Cardiac fibroblast (primary cell): ENCODE data around the gene CLCF1.
"Not testable (repeated sequence)": the region's sequence is repeated elsewhere in the genome, so short reads cannot be mapped to it uniquely, and the experiment has no call there.

ENCODE experiments used
- DNase-seq, 2 donors: peaks; one replicate each; pipeline versions ENCODE4 v3.0.0 to v3.0.0-alpha.2; 2010; ENCODE audit warnings: low read depth in 2 of 2
- H3K4me3 ChIP-seq, 2 donors: replicated peaks in 1 of 2; 1 replicate in 1 of 2; 2 replicates in 1 of 2; pipeline ENCODE4 v1.5.1; 2011; ENCODE audit warnings: low read depth in 2 of 2, low read length in 2 of 2, mild to moderate bottlenecking in 2 of 2, moderate library complexity in 1 of 2
- TF ChIP-seq, protein P1 (sequence below): IDR thresholded peaks from one replicate; pipeline ENCODE4 v1.5.1; 2011; ENCODE audit warnings: low read depth, mild to moderate bottlenecking, low read length, inconsistent platforms

CLCF1 gene

DNA sequence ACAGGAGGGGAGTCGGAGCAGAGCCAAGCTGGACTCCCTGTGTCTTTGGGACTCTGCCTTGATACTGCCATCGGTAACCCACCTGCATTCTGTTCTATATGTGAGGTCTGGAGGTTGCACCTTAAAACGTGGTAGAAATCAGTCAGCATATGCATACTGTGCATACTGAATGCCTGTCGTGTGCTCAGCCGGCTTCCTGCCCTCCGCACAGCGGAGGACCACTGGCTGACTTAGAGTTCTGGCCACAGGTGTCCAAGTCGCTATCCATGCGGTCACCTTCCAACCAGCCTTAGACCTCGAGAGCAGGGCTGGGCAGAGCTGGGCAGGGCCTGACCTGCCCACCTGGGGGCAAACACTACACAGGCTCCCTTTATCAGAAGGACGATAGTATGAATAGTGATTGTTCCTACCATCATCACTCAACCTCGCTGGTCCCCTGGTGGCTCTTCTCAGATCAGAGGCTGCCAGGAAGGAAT lies 34.3 kb upstream of the CLCF1 start:
- TF ChIP-seq, protein P1, sequence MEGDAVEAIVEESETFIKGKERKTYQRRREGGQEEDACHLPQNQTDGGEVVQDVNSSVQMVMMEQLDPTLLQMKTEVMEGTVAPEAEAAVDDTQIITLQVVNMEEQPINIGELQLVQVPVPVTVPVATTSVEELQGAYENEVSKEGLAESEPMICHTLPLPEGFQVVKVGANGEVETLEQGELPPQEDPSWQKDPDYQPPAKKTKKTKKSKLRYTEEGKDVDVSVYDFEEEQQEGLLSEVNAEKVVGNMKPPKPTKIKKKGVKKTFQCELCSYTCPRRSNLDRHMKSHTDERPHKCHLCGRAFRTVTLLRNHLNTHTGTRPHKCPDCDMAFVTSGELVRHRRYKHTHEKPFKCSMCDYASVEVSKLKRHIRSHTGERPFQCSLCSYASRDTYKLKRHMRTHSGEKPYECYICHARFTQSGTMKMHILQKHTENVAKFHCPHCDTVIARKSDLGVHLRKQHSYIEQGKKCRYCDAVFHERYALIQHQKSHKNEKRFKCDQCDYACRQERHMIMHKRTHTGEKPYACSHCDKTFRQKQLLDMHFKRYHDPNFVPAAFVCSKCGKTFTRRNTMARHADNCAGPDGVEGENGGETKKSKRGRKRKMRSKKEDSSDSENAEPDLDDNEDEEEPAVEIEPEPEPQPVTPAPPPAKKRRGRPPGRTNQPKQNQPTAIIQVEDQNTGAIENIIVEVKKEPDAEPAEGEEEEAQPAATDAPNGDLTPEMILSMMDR, result no peak
- DNase-seq, result no peak
- no peak overlapping the region for H3K4me3 ChIP-seq

DNA sequence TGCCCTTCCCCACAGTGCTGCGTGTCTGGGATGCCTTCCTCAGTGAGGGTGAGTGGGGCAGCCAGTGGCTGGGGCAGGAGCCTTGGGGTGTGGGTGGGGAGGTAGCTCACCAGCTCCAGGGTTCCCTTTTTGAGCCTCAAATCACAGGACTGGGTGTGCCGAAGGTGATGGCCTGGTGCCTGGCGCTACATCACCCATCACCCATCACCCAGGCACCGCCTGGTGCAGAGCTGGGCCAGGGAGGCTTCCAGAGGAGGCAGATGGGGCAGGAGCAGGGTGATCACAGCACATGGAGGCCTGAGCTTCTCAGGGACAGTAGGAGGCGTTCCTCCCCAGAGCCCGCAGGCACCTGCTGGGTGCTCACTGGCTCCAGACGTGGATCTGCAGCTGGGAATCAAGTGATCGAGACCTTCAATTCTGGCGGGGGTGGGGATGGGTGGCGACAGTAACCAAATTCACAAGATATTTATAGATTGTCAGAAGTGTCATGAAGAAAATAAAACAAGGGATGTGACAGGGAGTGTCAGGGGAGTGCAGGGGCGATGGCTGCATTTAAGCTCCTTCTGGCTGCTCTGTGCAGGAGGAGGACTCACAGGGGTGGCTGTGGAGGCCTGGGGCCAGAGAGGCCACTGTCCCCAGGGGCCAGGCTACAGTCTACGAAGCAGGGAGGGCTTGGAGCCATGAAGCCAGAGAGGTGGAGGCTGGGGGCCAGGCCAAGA lies 33.7 kb upstream of the CLCF1 start:
- no peak for DNase-seq
- no peak overlapping the region for H3K4me3 ChIP-seq
- TF ChIP-seq, protein P1, result no peak

DNA sequence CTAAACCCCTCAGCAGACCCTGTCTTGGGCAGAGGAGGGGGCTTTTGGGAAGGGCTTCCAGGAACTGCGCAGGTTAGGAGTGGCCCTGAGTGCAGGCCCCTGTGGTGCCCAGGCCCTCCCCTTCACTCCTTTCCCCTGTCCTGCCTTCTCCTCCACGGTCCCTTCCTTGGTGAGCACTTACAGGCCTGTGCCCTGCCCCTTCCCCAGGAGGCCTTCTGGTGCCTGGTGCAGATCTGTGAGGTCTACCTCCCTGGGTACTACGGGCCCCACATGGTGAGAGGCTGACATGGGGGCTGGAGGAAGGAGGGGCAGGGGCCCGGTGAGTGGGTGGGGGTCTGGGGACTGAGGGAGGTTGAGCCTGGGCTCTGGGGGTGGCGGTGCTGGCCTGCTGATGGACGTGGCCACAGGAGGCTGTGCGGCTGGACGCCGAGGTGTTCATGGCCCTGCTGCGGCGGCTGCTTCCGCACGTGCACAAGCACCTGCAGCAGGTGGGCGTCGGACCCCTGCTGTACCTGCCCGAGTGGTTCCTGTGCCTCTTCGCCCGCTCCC lies 33.1 kb upstream of the CLCF1 start:
- no peak for DNase-seq
- no peak overlapping the region for H3K4me3 ChIP-seq
- TF ChIP-seq, protein P1, result no peak

DNA sequence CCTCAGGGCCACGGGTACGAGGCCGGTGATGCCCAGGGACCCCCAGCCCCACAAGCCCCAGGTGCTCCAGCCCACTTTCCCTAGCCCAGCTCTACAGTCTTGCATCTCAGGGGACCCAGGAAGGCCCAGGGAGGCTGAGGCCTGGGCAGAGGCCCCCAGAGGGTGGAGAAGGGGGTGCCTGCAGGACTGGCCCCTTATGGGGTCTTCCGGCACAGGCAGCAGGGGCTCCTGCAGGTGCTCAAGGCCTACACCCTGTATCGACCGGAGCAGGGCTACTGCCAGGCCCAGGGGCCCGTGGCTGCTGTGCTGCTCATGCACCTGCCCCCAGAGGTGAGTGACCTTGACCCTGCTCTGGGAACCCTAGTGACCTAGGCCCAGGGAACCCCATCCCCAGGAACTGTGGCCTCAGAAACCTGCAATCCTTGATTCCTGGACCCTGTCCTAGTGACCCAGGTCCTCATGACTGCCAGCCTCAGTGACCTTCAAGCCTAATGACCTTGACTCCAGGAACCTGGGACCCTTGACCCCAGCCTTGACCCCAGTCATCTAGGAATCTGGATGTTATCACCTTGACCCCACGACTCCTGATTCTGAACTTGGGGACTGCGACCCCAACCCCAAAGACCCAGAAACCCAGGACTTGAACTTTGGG lies 32.4 kb upstream of the CLCF1 start:
- TF ChIP-seq, protein P1, result no peak
- DNase-seq, result no peak
- H3K4me3 ChIP-seq, result no peak overlapping the region

DNA sequence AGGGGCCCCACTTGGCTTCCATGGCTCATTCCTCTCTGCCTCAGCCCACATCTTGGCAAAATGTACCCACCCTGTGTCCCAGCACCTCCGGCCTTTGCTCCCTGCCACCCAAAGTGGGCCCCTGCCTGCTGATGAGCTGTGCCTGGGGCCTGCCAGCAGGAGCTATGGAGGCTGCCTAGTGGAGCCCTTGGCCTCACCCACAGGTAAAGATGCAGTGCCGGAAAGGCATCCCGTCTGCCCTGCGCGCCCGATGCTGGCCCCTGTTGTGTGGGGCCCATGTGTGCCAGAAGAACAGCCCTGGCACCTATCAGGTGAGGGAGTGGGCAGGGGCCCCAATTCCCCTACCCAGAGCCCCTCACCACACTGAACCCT lies 31.8 kb upstream of the CLCF1 start:
- H3K4me3 ChIP-seq, result no peak overlapping the region
- TF ChIP-seq, protein P1, result no peak
- DNase-seq, result no peak

DNA sequence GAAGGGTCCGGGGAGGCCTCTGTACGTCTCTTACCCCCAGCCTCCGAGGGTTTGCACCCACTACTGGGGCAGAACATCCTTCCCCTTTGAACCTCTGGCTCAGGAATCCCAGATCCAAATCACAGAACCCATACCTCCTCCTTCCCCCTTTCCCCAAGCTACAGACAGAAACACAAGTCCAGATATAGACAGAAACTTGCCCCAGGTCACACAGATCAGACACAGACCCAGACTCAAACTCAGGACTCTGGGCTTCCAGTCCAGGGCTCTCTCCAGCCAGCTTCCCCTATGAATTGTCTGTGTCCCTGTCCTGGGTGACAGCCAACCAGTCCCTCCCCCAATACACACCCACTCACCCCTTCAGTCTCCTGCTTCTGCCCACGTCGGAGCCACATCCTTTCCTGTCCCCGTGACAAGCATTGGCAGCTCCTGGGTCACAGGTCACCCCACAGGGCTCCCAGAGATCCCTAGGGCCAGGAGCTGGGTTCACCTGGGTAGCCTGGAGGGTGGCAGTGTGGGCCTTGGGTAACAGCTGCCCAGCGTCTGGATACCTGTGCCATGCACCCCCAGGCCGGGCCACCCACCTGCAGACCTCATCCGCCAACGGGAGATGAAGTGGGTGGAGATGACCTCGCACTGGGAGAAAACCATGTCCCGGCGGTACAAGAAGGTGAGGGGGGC lies 31.3 kb upstream of the CLCF1 start:
- no peak for DNase-seq
- H3K4me3 ChIP-seq, result no peak overlapping the region
- TF ChIP-seq, protein P1, result no peak

DNA sequence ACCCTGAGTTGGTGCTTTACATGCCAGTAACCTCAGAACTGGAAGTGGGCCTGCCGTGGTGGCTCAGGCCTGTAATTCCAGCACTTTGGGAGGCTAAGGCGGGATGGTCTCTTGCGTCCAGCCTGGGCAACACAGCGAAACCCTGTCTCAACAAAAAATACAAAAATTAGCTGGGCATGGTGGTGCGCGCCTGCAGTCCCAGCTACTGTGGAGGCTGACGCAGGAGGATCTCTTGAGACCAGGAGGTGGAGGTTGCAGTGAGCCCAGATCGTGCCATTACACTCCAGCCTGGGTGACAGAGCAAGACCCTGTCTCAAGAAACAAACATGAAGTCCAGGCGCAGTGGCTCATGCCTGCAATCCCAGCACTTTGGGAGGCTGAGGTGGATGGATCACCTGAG lies 29.7 kb upstream of the CLCF1 start:
- not testable (repeated sequence) for H3K4me3 ChIP-seq, DNase-seq

DNA sequence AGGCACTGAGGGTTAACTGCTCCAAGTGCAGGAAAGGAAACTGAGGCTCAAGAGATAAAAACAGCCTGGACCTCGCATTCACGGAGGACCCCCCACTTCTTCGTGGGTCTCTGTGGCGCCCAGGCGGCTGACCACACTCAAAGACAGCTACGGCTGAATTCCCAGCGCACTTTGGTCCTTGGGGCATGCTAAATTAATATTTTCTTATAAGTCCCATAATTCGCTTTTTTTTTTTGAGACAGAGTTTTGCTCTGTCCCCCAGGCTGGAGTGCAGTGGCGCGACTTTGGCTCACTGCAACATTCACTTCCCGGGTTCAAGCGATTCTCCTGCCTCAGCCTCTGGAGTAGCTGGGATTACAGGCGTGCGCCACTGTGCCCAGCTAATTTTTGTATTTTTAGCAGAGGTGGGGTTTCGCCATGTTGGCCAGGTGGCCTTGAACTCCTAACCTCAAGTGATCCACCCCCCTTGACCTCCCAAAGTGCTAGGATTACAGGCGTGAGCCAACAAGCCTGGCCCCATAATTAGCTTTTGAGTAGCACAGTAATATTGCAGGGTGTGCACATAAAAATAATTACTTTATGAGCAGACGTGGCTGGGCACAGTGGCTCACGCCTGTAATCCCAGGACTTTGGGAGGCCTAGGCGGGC lies 28.9 kb upstream of the CLCF1 start:
- DNase-seq, result not testable (repeated sequence)
- peak overlapping the region; percentile 19 to 39 for H3K4me3 ChIP-seq
